ENCODE measurements around the gene YIPF2.

DNA sequence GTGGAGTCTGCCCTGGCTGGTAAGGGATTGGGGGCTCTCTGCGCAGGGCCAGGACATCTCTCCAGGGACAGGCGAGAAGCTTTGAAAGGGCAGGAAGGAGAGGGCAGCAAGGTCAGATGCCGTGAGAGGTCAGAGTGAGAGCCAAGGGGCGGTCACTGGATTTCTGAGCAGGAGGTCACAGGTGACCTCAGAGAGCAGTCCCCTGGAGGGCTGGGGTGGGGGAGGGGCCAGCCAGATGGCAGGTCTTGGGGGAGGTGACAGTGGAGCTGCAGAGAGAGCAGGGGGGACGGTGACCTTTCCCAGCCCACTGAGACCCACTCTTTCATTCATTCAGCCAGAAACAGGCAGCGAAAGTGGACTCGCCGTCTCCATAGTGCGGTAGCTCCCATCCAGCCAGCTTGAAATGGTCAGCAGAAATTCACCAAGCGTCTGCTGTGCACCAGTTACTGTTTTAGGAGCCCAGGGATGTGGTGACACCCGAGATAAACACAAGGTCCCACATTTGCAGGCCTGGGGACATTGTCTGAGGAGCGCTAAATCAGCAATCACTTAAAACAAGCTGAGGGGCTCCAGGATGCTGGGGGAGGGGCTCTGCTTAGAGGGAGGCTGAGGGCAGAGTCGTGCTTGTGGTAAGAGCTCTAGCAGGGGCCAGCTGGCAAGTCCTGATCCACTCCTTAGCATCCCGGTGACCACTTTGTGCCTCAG is 46.9 kb downstream of the YIPF2 start:
- TF ChIP-seq RFX5 (IDR thresholded peaks at IDR 0.05; ENCODE audit: low read depth, low read length) (no peak), RCOR1 (IDR thresholded peaks at IDR 0.05; ENCODE audit: insufficient replicate concordance, low read length) (no peak), POLR2A (IDR thresholded peaks at IDR 0.05; ENCODE audit: low read depth, low read length) (no peak)
- TF ChIP-seq, protein P1, sequence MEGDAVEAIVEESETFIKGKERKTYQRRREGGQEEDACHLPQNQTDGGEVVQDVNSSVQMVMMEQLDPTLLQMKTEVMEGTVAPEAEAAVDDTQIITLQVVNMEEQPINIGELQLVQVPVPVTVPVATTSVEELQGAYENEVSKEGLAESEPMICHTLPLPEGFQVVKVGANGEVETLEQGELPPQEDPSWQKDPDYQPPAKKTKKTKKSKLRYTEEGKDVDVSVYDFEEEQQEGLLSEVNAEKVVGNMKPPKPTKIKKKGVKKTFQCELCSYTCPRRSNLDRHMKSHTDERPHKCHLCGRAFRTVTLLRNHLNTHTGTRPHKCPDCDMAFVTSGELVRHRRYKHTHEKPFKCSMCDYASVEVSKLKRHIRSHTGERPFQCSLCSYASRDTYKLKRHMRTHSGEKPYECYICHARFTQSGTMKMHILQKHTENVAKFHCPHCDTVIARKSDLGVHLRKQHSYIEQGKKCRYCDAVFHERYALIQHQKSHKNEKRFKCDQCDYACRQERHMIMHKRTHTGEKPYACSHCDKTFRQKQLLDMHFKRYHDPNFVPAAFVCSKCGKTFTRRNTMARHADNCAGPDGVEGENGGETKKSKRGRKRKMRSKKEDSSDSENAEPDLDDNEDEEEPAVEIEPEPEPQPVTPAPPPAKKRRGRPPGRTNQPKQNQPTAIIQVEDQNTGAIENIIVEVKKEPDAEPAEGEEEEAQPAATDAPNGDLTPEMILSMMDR (conservative IDR thresholded peaks at IDR 0.05; ENCODE audit: low read depth, low read length), result no peak
- TF ChIP-seq, protein P2, sequence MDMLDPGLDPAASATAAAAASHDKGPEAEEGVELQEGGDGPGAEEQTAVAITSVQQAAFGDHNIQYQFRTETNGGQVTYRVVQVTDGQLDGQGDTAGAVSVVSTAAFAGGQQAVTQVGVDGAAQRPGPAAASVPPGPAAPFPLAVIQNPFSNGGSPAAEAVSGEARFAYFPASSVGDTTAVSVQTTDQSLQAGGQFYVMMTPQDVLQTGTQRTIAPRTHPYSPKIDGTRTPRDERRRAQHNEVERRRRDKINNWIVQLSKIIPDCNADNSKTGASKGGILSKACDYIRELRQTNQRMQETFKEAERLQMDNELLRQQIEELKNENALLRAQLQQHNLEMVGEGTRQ (IDR thresholded peaks at IDR 0.05; ENCODE audit: low read depth, low read length), result no peak
